A673 (cell line): ENCODE data around the gene C10orf90. TPM values are rescaled to one million over a fixed set of nuclear protein-coding genes. Genes with fewer than 3 reads are reported as not detected.

Source experiments
- BruUV-seq: library from RNA; stranded (reverse); fragments of 400-500 nt; replicated peaks from 2 replicates; lab custom pipeline; 2021; lab: Mats Ljungman, UMichigan
- CTCF ChIA-PET: fragments of 300-600 bp; sonication (Branson Sonifier 250); formaldehyde crosslinking; loops from one replicate; lab custom pipeline; 2022; ENCODE audit warnings: antibody characterized with exemption; lab: Charles Lee
- POLR2A ChIA-PET: fragments of 300-600 bp; sonication (Branson Sonifier 250); formaldehyde crosslinking; loops from one replicate; lab custom pipeline; 2022; ENCODE audit warnings: antibody characterized with exemption; ENCODE audit not compliant: low non-redundant PET; lab: Charles Lee
- DNase-seq: peaks from one replicate; pipeline ENCODE4 v3.0.0-alpha.2; 2015; ENCODE audit warnings: low spot score
- H3K27ac ChIP-seq: fragments of 200-600 bp; sonication (generic); 2 replicates; pipeline ENCODE4 v1.5.1; 2016; ENCODE audit warnings: mixed run types, low read depth, mild to moderate bottlenecking, mixed read lengths, antibody characterized with exemption, low read length; ENCODE audit not compliant: poor library complexity, severe bottlenecking
- H3K27me3 ChIP-seq: fragments of 200-600 bp; sonication (generic); replicated peaks from 2 replicates; pipeline ENCODE4 v1.6.1; 2017; ENCODE audit warnings: mixed run types, low read depth, mild to moderate bottlenecking, mixed read lengths, antibody characterized with exemption, low read length; ENCODE audit not compliant: insufficient read depth, poor library complexity
- H3K36me3 ChIP-seq: fragments of 200-600 bp; sonication (generic); 2 replicates; pipeline ENCODE4 v1.6.1; 2016; ENCODE audit warnings: mixed run types, mild to moderate bottlenecking, mixed read lengths, antibody characterized with exemption, low read length; ENCODE audit not compliant: insufficient read depth, poor library complexity, severe bottlenecking
- H3K4me1 ChIP-seq: fragments of 200-600 bp; sonication (generic); 2 replicates; pipeline ENCODE4 v1.6.1; 2017; ENCODE audit warnings: mixed run types, mild to moderate bottlenecking, mixed read lengths, antibody characterized with exemption, low read length; ENCODE audit not compliant: insufficient read depth, poor library complexity, severe bottlenecking
- H3K4me3 ChIP-seq: fragments of 200-600 bp; sonication (generic); 2 replicates; pipeline ENCODE4 v1.5.1; 2016; ENCODE audit warnings: low read depth, mixed run types, mild to moderate bottlenecking, mixed read lengths, low read length; ENCODE audit not compliant: poor library complexity, severe bottlenecking
- H3K9me3 ChIP-seq: fragments of 200-600 bp; sonication (generic); 2 replicates; pipeline ENCODE4 v1.6.1; 2016; ENCODE audit warnings: mixed run types, low read depth, mild to moderate bottlenecking, mixed read lengths, antibody characterized with exemption, low read length; ENCODE audit not compliant: poor library complexity, severe bottlenecking
- EZH2 ChIP-seq: fragments of 200-600 bp; sonication (generic); IDR thresholded peaks from 2 replicates; pipeline ENCODE4 v1.6.1; 2017; ENCODE audit warnings: borderline replicate concordance, low read depth, mild to moderate bottlenecking, mixed read lengths, antibody characterized with exemption, low read length; ENCODE audit not compliant: poor library complexity, severe bottlenecking
- intact Hi-C: fragments of 100-400 bp; cut with micrococcal nuclease; formaldehyde crosslinking; loops from one replicate; pipeline ENCODE4 v1.10.0; 2022; ENCODE audit not compliant: unreplicated experiment
- total RNA-seq: library from RNA; stranded (reverse); gene quantifications from 2 replicates; pipeline ENCODE4 v1.2.3, GENCODE V29; 2021
- TF ChIP-seq, protein P1 (sequence below): fragments of 300-800, 200-600 bp; sonication (generic); conservative IDR thresholded peaks from 2 replicates; pipeline ENCODE4 v1.5.1; 2017; ENCODE audit warnings: low read depth, mild to moderate bottlenecking, antibody characterized with exemption, low read length, moderate library complexity, mixed read lengths

Gene C10orf90
- total RNA-seq, 1 experiment from 2014 or later = not detected

- ChIA-PET CTCF (no interaction called here), POLR2A (no interaction called here)
- peaks cover 15% of the 10 kb centered on the region for H3K4me1 ChIP-seq
- H3K36me3 ChIP-seq = no peaks in the 10 kb centered on the region
- no TSS peak for BruUV-seq
- no peak for DNase-seq
- no peak overlapping the region for H3K4me3 ChIP-seq
- H3K9me3 ChIP-seq = no peaks in the 10 kb centered on the region
- intact Hi-C loops = no loop called here
- no peak overlapping the region for H3K27ac ChIP-seq
- TF ChIP-seq EZH2 = no peak
- TF ChIP-seq, protein P1, sequence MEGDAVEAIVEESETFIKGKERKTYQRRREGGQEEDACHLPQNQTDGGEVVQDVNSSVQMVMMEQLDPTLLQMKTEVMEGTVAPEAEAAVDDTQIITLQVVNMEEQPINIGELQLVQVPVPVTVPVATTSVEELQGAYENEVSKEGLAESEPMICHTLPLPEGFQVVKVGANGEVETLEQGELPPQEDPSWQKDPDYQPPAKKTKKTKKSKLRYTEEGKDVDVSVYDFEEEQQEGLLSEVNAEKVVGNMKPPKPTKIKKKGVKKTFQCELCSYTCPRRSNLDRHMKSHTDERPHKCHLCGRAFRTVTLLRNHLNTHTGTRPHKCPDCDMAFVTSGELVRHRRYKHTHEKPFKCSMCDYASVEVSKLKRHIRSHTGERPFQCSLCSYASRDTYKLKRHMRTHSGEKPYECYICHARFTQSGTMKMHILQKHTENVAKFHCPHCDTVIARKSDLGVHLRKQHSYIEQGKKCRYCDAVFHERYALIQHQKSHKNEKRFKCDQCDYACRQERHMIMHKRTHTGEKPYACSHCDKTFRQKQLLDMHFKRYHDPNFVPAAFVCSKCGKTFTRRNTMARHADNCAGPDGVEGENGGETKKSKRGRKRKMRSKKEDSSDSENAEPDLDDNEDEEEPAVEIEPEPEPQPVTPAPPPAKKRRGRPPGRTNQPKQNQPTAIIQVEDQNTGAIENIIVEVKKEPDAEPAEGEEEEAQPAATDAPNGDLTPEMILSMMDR = no peak
- H3K27me3 ChIP-seq = no peaks in the 10 kb centered on the region
Observed at GRCh38 chr10:126639084-126639483, 31.4 kb downstream of the C10orf90 start.

GRCh38 chr10:126638542-126638941, 32.0 kb downstream of the C10orf90 start:
- no peaks in the 10 kb centered on the region for H3K27me3 ChIP-seq
- H3K27ac ChIP-seq = no peak overlapping the region
- H3K9me3 ChIP-seq = no peaks in the 10 kb centered on the region
- intact Hi-C loops = no loop called here
- no peaks in the 10 kb centered on the region for H3K36me3 ChIP-seq
- no peak for DNase-seq
- H3K4me3 ChIP-seq = no peak overlapping the region
- TF ChIP-seq, protein P1 = no peak
- no peak for TF ChIP-seq EZH2
- ChIA-PET POLR2A (no interaction called here), CTCF (no interaction called here)
- BruUV-seq = no TSS peak
- peaks cover 16% of the 10 kb centered on the region for H3K4me1 ChIP-seq

DNA sequence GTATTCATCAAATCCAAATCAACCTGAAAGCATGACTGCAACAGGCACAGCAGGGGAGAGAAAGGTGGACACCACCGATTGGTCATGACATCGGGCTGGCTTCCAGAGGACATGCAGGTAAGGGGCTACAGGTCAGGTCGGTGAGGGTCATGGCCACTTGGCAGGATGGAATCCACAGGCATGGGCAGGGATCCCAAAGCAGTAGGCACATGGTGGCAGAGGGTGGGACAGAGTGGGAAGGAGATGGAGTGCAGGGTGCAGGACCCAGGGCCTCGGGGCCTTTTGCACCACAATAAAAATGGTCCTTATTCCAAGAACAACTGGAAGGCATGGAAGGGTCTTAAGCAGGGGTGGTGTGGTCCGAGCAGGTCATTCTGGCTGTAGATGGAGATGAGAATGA, 33.0 kb downstream of the C10orf90 start:
- H3K4me1 ChIP-seq = peaks cover 16% of the 10 kb centered on the region
- ChIA-PET POLR2A (no interaction called here), CTCF (no interaction called here)
- no TSS peak for BruUV-seq
- no peak for DNase-seq
- intact Hi-C loops = no loop called here
- no peak overlapping the region for H3K4me3 ChIP-seq
- TF ChIP-seq, protein P1 = no peak
- TF ChIP-seq EZH2 = no peak
- no peaks in the 10 kb centered on the region for H3K36me3 ChIP-seq
- no peak overlapping the region for H3K27ac ChIP-seq
- no peaks in the 10 kb centered on the region for H3K9me3 ChIP-seq
- no peaks in the 10 kb centered on the region for H3K27me3 ChIP-seq
